SK-N-SH treated with all-trans-retinoic acid at 6 μM for 48 hours (cell line): ENCODE results near the gene GRAP2.

Source experiments
- TOX ChIP-seq: fragments of 250-450 bp; sonication (Bioruptor Pico); IDR thresholded peaks from 2 replicates; pipeline ENCODE4 v1.8.0; 2021; ENCODE audit warnings: mild to moderate bottlenecking, moderate library complexity, borderline replicate concordance
- TF ChIP-seq, protein P1 (sequence below): fragments of 250-450 bp; sonication (Bioruptor Pico); IDR thresholded peaks from 2 replicates; pipeline ENCODE4 v1.5.1; 2020; ENCODE audit warnings: low read depth, mild to moderate bottlenecking, moderate library complexity

DNA sequence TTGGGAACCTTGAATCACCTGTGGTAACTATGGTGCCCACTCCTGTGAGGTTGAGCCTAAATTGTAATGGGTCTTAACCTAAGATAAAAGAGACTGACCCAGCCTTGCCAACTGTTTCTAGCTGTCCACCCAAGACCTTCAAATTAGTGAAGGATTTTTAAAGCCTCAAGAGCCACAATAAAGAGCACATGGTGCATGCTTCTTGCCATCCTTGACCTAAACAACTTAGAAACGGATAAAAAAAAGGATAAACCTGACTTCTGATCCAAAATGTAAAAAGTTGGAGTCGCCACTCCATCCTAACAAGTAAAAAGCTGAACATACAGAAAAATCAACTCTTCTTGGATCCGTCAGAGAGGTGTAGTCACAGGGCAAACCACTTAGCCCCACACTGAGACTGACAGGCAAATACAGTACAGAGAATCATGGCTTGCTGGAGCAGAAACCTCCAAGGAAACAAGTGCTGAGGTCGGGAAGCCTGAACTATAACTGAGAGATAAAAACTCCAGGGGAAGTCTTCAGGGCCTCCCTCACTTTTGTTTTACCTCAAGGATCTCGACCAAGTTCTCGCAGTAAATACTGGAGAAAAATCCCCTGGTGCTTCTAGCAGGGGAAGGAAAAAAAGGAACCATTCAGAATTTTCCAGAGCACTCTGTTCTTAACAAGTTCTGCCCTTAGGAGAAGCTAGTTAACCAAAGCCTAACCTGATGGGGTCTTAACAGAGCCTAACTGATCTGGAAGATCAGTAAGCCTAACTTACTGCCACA is 23.6 kb upstream of the GRAP2 start:
- TF ChIP-seq, protein P1, sequence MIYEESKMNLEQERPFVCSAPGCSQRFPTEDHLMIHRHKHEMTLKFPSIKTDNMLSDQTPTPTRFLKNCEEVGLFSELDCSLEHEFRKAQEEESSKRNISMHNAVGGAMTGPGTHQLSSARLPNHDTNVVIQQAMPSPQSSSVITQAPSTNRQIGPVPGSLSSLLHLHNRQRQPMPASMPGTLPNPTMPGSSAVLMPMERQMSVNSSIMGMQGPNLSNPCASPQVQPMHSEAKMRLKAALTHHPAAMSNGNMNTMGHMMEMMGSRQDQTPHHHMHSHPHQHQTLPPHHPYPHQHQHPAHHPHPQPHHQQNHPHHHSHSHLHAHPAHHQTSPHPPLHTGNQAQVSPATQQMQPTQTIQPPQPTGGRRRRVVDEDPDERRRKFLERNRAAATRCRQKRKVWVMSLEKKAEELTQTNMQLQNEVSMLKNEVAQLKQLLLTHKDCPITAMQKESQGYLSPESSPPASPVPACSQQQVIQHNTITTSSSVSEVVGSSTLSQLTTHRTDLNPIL (CRISPR knock-in tag) = no peak
- TF ChIP-seq TOX = no peak
